ENCODE measurements around the gene OR10A5. TPM values are rescaled to one million over a fixed set of nuclear protein-coding genes. Genes with fewer than 3 reads are reported as not detected.

OR10A5 gene
- total and polyA plus RNA-seq, 2 donors (not counting 1 experiment from before 2014, with no cell fraction given) = not detected

DNA sequence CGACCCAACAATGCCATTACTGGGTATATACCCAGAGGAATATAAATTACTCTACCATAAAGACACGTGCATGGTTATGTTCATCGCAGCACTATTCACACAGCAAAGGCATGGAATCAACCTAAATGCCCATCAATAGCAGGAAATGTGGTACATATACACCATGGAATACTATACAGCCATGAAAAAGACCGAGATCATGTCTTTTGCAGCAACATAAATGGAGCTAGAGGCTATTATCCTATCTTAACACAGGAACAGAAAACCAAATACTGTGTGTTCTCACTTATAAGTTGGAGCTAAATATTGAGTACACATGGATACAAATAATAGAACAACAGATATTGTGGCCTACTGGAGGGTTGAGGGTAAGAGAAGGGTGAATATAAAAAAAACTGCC, 43.3 kb downstream of the OR10A5 start:
- Histone ChIP-seq H4K20me1 (ENCODE audit: control insufficient read depth, extremely low read depth, insufficient read depth, low read length) (no peaks in the 10 kb centered on the region), H3K4me3 (replicated peaks in 1 of 4; ENCODE audit: control extremely low read depth in 1 of 4, insufficient read depth in 1 of 4, low read depth in 3 of 4, low read length in 4 of 4) (no peak overlapping the region), H3K9ac (ENCODE audit: insufficient read depth, low read length) (no peak overlapping the region), H3K27me3 (ENCODE audit: control insufficient read depth, insufficient read depth, low read length) (no peaks in the 10 kb centered on the region), H3K36me3 (ENCODE audit: control insufficient read depth, insufficient read depth, low read length) (no peaks in the 10 kb centered on the region), H3K9me3 (ENCODE audit: control insufficient read depth, insufficient read depth, low read depth, low read length) (no peaks in the 10 kb centered on the region), H3K4me1 (ENCODE audit: control insufficient read depth, extremely low read depth, insufficient read depth, low read length) (no peaks in the 10 kb centered on the region), H3K27ac (ENCODE audit: insufficient read depth, low read length) (no peak overlapping the region), H3K79me2 (ENCODE audit: control insufficient read depth, insufficient read depth, low read length) (no peaks in the 10 kb centered on the region), H2AFZ (ENCODE audit: low read length) (no peak overlapping the region), H3K4me2 (ENCODE audit: extremely low read depth, insufficient read depth, low read length) (no peak overlapping the region)
- no peak for TF ChIP-seq EZH2 (IDR thresholded peaks at IDR 0.05; ENCODE audit: low read length, missing control alignments)
- TF ChIP-seq CTCF (conservative IDR thresholded peaks at IDR 0.05 in 1 of 2, IDR thresholded peaks at IDR 0.05 in 1 of 2; ENCODE audit: low read depth in 1 of 2, low read length in 2 of 2) = no peak
- DNase-seq (ENCODE audit: low read depth in 2 of 2) = no peak

DNA sequence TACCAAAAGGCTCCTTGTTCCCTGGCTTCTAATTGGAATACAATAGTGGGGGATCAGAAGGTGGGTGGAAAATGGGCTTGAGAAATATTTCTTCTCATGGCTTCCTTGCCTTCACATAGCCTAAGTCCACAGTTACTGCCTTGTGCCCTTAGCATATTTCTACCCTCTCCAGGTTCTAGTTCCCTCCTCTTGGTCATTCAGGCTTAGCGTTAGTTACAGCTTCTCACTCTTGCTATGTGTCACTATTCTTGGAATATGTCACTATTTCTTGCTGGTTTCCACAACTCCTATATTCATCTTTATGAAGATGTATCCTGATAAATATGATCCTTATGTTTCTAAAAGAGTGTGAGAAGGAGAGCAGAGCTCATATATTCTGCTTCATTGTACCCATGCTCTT, 44.4 kb downstream of the OR10A5 start:
- H3K4me1 ChIP-seq (ENCODE audit: control insufficient read depth, extremely low read depth, insufficient read depth, low read length) = no peaks in the 10 kb centered on the region
- H3K4me2 ChIP-seq (ENCODE audit: extremely low read depth, insufficient read depth, low read length) = no peak overlapping the region
- no peak overlapping the region for H2AFZ ChIP-seq (ENCODE audit: low read length)
- H3K27me3 ChIP-seq (ENCODE audit: control insufficient read depth, insufficient read depth, low read length) = no peaks in the 10 kb centered on the region
- H3K79me2 ChIP-seq (ENCODE audit: control insufficient read depth, insufficient read depth, low read length) = no peaks in the 10 kb centered on the region
- no peaks in the 10 kb centered on the region for H4K20me1 ChIP-seq (ENCODE audit: control insufficient read depth, extremely low read depth, insufficient read depth, low read length)
- H3K36me3 ChIP-seq (ENCODE audit: control insufficient read depth, insufficient read depth, low read length) = no peaks in the 10 kb centered on the region
- H3K9ac ChIP-seq (ENCODE audit: insufficient read depth, low read length) = no peak overlapping the region
- no peak overlapping the region for H3K27ac ChIP-seq (ENCODE audit: insufficient read depth, low read length)
- TF ChIP-seq EZH2 (IDR thresholded peaks at IDR 0.05; ENCODE audit: low read length, missing control alignments) (no peak), CTCF (conservative IDR thresholded peaks at IDR 0.05 in 1 of 2, IDR thresholded peaks at IDR 0.05 in 1 of 2; ENCODE audit: low read depth in 1 of 2, low read length in 2 of 2) (no peak)
- no peak for DNase-seq (ENCODE audit: low read depth in 2 of 2)
- no peaks in the 10 kb centered on the region for H3K9me3 ChIP-seq (ENCODE audit: control insufficient read depth, insufficient read depth, low read depth, low read length)
- H3K4me3 ChIP-seq (replicated peaks in 1 of 4; ENCODE audit: control extremely low read depth in 1 of 4, insufficient read depth in 1 of 4, low read depth in 3 of 4, low read length in 4 of 4) = no peak overlapping the region

DNA sequence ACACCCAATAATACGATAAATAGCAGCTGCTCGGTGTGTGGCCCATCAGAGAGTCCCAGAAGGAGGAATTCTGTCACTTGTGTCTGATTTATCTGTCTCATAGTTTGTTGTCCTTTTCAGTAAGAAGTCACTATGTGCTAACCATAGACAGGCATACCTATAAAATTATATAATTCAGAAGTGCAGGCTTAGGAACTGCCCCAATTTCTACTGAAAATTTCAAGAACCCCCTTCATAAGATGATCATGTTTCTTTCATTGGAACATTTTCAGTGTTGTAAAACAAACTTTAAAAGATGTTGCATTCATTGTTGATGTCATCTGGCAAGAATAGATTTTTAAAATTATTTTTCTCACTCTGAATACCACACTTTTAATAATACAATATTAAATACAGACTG, 46.9 kb downstream of the OR10A5 start, which contains the start of gene OR2D2:
Gene OR2D2, minus strand, starts transcription at position 101 of the 400 bp plus-strand sequence. Its CDS starts 0 bp downstream, at position 101.
- no peaks in the 10 kb centered on the region for H4K20me1 ChIP-seq (ENCODE audit: control insufficient read depth, extremely low read depth, insufficient read depth, low read length)
- H3K4me3 ChIP-seq (replicated peaks in 1 of 4; ENCODE audit: control extremely low read depth in 1 of 4, insufficient read depth in 1 of 4, low read depth in 3 of 4, low read length in 4 of 4) = no peak within 1 kb of the TSS
- DNase-seq (ENCODE audit: low read depth in 2 of 2) = no peak
- no peaks in the 10 kb centered on the region for H3K27me3 ChIP-seq (ENCODE audit: control insufficient read depth, insufficient read depth, low read length)
- no peak within 1 kb of the TSS for H2AFZ ChIP-seq (ENCODE audit: low read length)
- no peaks in the 10 kb centered on the region for H3K79me2 ChIP-seq (ENCODE audit: control insufficient read depth, insufficient read depth, low read length)
- no peak within 1 kb of the TSS for H3K4me2 ChIP-seq (ENCODE audit: extremely low read depth, insufficient read depth, low read length)
- no peak within 1 kb of the TSS for H3K27ac ChIP-seq (ENCODE audit: insufficient read depth, low read length)
- no peaks in the 10 kb centered on the region for H3K9me3 ChIP-seq (ENCODE audit: control insufficient read depth, insufficient read depth, low read depth, low read length)
- no peak within 1 kb of the TSS for H3K9ac ChIP-seq (ENCODE audit: insufficient read depth, low read length)
- H3K4me1 ChIP-seq (ENCODE audit: control insufficient read depth, extremely low read depth, insufficient read depth, low read length) = no peaks in the 10 kb centered on the region
- no peaks in the 10 kb centered on the region for H3K36me3 ChIP-seq (ENCODE audit: control insufficient read depth, insufficient read depth, low read length)
- no peak for TF ChIP-seq CTCF (conservative IDR thresholded peaks at IDR 0.05 in 1 of 2, IDR thresholded peaks at IDR 0.05 in 1 of 2; ENCODE audit: low read depth in 1 of 2, low read length in 2 of 2)
- no peak for TF ChIP-seq EZH2 (IDR thresholded peaks at IDR 0.05; ENCODE audit: low read length, missing control alignments)

Data from fibroblast of lung (primary cell).